Lower leg skin (tissue), 4 donors: ENCODE results near the gene FLYWCH1. TPM values are rescaled to one million over a fixed set of nuclear protein-coding genes. Genes with fewer than 3 reads are reported as not detected.

Experiments used
- DNase-seq, 2 donors: peaks; one replicate each; pipeline ENCODE4 v3.0.0-alpha.2; 2019; ENCODE audit warnings: low spot score in 2 of 2
- H3K4me3 ChIP-seq: fragments of 200-600 bp; sonication (generic); 2 replicates; pipeline ENCODE4 v1.5.1; 2017; ENCODE audit warnings: mild to moderate bottlenecking, low read depth; ENCODE audit not compliant: poor library complexity, severe bottlenecking
- POLR2A ChIP-seq, 2 donors: fragments of 450-650 bp; IDR thresholded peaks; one replicate each; pipeline ENCODE4 v1.6.1; 2016 to 2017; ENCODE audit warnings: antibody characterized with exemption in 2 of 2, mild to moderate bottlenecking in 1 of 2, moderate library complexity in 1 of 2
- WGBS, 2 donors: methylation state at CpG; one replicate each; pipeline ENCODE4 v1.1.5; 2018; 5-methylcytosine and 5-hydroxymethylcytosine counted together
- intact Hi-C: fragments of 100-400 bp; cut with DNase I; formaldehyde crosslinking; loops from one replicate; pipeline ENCODE4 v1.15.0; 2023; ENCODE audit warnings: low total_unique reads
- total RNA-seq, 4 donors: library from RNA; depleted of rRNA; stranded (reverse); fragments of >200 nt; gene quantifications; one replicate each; pipeline ENCODE4 v1.1.0, GENCODE V29; 2016
- TF ChIP-seq, protein P1 (sequence below), 3 donors: fragments of 450-650 bp; IDR thresholded peaks; one replicate each; pipeline ENCODE4 v1.5.1; 2016; ENCODE audit warnings: antibody characterized with exemption in 3 of 3, mild to moderate bottlenecking in 3 of 3, moderate library complexity in 2 of 3

The FLYWCH1 gene
- total RNA-seq, 4 donors from 2014 or later = 36.9 to 61.4 (median 46.0) TPM

DNA sequence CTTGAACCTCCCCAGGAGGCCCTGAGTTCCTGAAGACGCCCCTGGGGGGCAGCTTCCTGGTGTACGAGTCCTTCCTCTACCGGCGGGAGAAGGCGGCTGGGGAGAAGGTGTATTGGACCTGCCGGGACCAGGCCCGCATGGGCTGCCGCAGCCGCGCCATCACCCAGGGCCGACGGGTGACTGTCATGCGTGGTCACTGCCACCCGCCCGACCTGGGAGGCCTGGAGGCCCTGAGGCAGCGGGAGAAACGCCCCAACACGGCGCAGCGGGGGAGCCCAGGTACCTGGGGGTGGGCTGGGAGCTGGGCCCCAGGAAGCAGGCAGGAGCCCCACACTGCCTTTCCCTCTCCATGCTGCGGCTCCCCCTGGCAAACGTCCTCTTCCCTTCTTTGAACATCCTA, 22.0 kb downstream of the FLYWCH1 start:
- intact Hi-C loops = no loop called here
- no peak for DNase-seq
- TF ChIP-seq POLR2A (IDR thresholded peaks at IDR 0.05) = no peak
- TF ChIP-seq, protein P1, sequence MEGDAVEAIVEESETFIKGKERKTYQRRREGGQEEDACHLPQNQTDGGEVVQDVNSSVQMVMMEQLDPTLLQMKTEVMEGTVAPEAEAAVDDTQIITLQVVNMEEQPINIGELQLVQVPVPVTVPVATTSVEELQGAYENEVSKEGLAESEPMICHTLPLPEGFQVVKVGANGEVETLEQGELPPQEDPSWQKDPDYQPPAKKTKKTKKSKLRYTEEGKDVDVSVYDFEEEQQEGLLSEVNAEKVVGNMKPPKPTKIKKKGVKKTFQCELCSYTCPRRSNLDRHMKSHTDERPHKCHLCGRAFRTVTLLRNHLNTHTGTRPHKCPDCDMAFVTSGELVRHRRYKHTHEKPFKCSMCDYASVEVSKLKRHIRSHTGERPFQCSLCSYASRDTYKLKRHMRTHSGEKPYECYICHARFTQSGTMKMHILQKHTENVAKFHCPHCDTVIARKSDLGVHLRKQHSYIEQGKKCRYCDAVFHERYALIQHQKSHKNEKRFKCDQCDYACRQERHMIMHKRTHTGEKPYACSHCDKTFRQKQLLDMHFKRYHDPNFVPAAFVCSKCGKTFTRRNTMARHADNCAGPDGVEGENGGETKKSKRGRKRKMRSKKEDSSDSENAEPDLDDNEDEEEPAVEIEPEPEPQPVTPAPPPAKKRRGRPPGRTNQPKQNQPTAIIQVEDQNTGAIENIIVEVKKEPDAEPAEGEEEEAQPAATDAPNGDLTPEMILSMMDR (IDR thresholded peaks at IDR 0.05) = no peak
- WGBS, 2 donors = 85 to 90% methylated on average over 16 to 22 of the region's 22 CpGs
- H3K4me3 ChIP-seq = no peak overlapping the region

DNA sequence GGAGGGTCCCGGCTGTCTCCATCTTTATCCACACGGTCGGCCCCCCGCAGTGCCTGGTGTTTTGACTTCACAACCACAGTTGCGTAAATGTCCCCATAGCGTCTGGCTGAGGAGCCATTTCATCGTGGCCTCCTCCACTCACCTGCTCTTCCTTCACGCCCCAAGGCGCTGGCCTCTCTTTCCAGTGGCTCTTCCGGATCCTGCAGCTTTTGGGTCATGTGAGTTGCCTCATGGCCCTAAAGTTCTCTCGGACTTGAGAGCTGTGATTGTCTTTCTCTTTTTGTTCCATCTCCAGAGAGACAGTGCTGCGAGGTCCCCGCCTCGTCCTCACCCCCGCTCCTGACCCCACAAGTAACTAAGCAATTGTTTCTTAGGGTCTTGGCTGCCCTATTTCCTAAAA, 22.7 kb downstream of the FLYWCH1 start:
- no peak for DNase-seq
- 80 to 87% methylated on average over 15 of the region's 15 CpGs for WGBS, 2 donors
- intact Hi-C loops = no loop called here
- H3K4me3 ChIP-seq = no peak overlapping the region
- TF ChIP-seq POLR2A (IDR thresholded peaks at IDR 0.05) = no peak
- TF ChIP-seq, protein P1 (IDR thresholded peaks at IDR 0.05) = no peak

DNA sequence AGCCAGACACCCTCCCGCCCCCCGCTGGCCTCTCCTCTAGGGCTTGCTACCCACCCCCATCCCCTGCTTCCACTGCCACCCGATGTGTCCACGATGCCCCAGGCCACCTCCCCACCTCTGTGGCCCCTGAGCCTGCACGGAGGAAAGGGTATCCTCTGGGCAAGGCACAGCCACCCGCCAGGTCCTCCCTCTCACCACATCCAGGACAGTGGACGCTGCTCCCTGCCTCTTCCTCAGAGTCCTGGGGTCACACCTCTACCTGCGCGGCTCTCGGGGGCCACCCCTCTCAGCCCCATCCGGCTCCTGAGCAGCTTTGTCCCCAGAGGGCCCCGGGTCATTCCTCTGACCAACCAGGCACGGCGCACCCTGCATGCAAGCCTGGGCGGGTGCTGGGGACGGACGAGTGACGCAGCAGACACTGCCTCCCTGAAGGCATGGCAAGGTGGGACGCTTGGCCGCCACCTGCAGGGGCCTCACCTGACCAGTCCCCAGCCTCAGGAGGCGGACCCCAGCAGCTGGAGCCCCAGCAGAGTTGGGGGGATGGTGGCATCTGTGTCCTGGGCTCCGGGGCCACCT, 24.8 kb downstream of the FLYWCH1 start:
- 83 to 86% methylated on average over 14 to 21 of the region's 22 CpGs for WGBS, 2 donors
- intact Hi-C loops = no loop called here
- no peak for DNase-seq

DNA sequence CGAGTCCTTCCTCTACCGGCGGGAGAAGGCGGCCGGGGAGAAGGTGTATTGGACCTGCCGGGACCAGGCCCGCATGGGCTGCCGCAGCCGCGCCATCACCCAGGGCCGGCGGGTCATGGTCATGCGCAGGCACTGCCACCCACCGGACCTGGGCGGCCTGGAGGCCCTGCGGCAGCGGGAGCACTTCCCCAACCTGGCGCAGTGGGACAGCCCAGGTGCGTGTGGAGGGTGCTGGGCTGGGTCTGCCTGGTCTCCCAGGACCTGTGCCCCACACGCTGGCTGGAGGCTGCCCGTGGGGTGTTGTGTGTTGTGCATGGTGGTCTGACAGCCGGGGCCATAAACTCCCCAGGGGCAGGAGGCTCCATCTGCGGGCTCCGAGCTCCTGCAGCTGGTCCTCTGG, 25.4 kb downstream of the FLYWCH1 start:
- DNase-seq = no peak
- 84 to 91% methylated on average over 6 to 23 of the region's 24 CpGs for whole genome bisulfite sequencing, 2 donors
- H3K4me3 ChIP-seq = no peak overlapping the region
- TF ChIP-seq, protein P1 (IDR thresholded peaks at IDR 0.05) = no peak
- TF ChIP-seq POLR2A (IDR thresholded peaks at IDR 0.05) = no peak
- intact Hi-C loops = no loop called here

More for the DNA sequence above, 24.8 kb downstream of the FLYWCH1 start:
- no peak overlapping the region for H3K4me3 ChIP-seq
- TF ChIP-seq, protein P1 (IDR thresholded peaks at IDR 0.05) = no peak
- no peak for TF ChIP-seq POLR2A (IDR thresholded peaks at IDR 0.05)

DNA sequence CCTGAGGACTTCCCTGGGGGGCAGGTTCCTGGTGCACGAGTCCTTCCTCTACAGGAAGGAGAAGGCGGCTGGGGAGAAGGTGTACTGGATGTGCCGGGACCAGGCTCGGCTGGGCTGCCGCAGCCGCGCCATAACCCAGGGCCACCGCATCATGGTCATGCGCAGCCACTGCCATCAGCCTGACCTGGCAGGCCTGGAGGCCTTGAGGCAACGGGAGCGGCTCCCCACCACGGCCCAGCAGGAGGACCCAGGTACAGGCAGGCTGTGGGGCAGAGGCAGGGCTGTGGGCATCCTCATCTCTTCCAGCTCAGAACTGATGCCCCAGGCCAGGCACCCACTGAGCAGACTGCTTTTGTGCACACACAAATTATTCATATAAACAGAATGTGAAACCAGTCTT, 26.5 kb downstream of the FLYWCH1 start:
- no peak for DNase-seq
- TF ChIP-seq, protein P1 (IDR thresholded peaks at IDR 0.05) = no peak
- no peak for TF ChIP-seq POLR2A (IDR thresholded peaks at IDR 0.05)
- intact Hi-C loops = no loop called here
- WGBS, 2 donors = 86 to 94% methylated on average over 11 of the region's 12 CpGs
- no peak overlapping the region for H3K4me3 ChIP-seq

DNA sequence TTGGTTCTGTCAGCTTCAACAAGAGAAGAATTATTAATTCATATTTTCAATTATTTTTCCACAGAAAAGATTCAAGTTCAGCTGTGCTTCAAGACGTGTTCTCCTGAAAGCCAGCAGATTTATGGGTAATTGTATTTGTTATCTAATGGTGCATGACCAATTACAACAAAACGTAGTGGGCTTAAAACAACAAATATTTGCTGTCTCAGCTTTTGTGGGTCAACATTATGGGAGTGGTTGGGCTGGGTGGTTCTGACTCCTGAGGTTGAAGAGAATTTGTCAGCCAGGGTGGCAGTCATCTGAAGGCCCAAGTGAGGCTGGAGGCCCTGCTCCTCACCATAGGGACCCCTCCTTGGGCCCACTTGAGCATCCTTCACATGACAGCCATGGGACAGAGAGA, 28.2 kb downstream of the FLYWCH1 start:
- TF ChIP-seq POLR2A (IDR thresholded peaks at IDR 0.05) = no peak
- TF ChIP-seq, protein P1 (IDR thresholded peaks at IDR 0.05) = no peak
- WGBS, 2 donors = 83 to 85% methylated on average over 2 of the region's 2 CpGs
- intact Hi-C loops = no loop called here
- DNase-seq = no peak
- no peak overlapping the region for H3K4me3 ChIP-seq
